Measurements from ENCODE around the gene REEP5. TPM values are rescaled to one million over a fixed set of nuclear protein-coding genes. Genes with fewer than 3 reads are reported as not detected.
A peak's percentile ranks its signal among the peaks of the same experiment; 100 is the strongest.

Gene REEP5
- total and polyA plus RNA-seq, 2 donors from 2014 or later: 132 to 157 TPM

GRCh38 chr5:112863549-112863948 lies 58.5 kb downstream of the REEP5 start:
- FAIRE-seq (no peak), DNase-seq (no peak)
- peaks cover 0 to 8% (median 6%) of the 10 kb centered on the region in 3 donors for H3K4me1 ChIP-seq (ENCODE audit: control insufficient read depth in 2 of 3, insufficient read depth in 2 of 3, low read depth in 1 of 3, low read length in 3 of 3)
- H3K9ac ChIP-seq (ENCODE audit: low read length in 3 of 3): no peak overlapping the region
- peaks cover 3 to 19% (median 14%) of the 10 kb centered on the region in 3 donors for H3K36me3 ChIP-seq (ENCODE audit: control insufficient read depth in 2 of 3, insufficient read depth in 3 of 3, low read length in 3 of 3)
- H3K27me3 ChIP-seq (ENCODE audit: control insufficient read depth, insufficient read depth, low read length): no peaks in the 10 kb centered on the region
- no peak overlapping the region for H3K27ac ChIP-seq (ENCODE audit: low read depth in 2 of 2, low read length in 2 of 2)
- no peak for TF ChIP-seq CTCF (IDR thresholded peaks at IDR 0.05; ENCODE audit: borderline replicate concordance, extremely low read depth, insufficient read depth)
- H3K4me3 ChIP-seq (ENCODE audit: low read length in 3 of 3): no peak overlapping the region
- no peaks in the 10 kb centered on the region for H3K9me3 ChIP-seq (ENCODE audit: control insufficient read depth in 2 of 3, insufficient read depth in 1 of 3, low read length in 3 of 3)
- intact Hi-C loops (cut with DNase I): no loop called here

DNA sequence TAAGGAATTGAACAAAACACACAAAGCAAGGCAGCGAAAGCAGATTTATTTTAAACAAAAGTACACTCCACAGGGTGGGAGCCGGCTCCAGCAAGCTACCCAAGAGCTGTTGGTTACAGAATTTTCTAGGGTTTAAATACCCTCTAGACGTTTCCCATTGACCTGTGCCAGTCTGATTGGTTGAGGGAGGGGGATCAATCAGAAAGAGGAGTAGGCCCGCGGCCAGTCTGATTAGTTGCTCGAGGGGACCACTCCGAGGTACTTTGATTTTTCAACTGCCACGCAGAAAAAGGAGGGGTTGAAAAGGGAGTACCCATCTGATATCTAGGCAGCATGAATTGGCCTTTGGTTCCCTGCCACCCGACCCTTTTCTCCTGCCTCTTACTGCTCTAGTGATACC lies 59.9 kb downstream of the REEP5 start:
- Histone ChIP-seq H3K9ac (ENCODE audit: low read length in 3 of 3) (peak overlapping the region; percentile 34 to 87 (median 81)), H3K36me3 (ENCODE audit: control insufficient read depth in 2 of 3, insufficient read depth in 3 of 3, low read length in 3 of 3) (peaks cover 3 to 14% (median 8%) of the 10 kb centered on the region in 3 donors), H3K4me3 (ENCODE audit: low read length in 3 of 3) (peak overlapping the region; percentile 83 to 96 (median 87)), H3K9me3 (ENCODE audit: control insufficient read depth in 2 of 3, insufficient read depth in 1 of 3, low read length in 3 of 3) (no peaks in the 10 kb centered on the region), H3K27ac (ENCODE audit: low read depth in 2 of 2, low read length in 2 of 2) (no peak overlapping the region), H3K4me1 (ENCODE audit: control insufficient read depth in 2 of 3, insufficient read depth in 2 of 3, low read depth in 1 of 3, low read length in 3 of 3) (peaks cover 0 to 8% (median 6%) of the 10 kb centered on the region in 3 donors), H3K27me3 (ENCODE audit: control insufficient read depth, insufficient read depth, low read length) (no peaks in the 10 kb centered on the region)
- DNase-seq: peak in 1 of 5 donors; percentile 13
- no peak for TF ChIP-seq CTCF (IDR thresholded peaks at IDR 0.05; ENCODE audit: borderline replicate concordance, extremely low read depth, insufficient read depth)
- no peak for FAIRE-seq
- intact Hi-C loops (cut with DNase I): no loop called here

- H3K9ac ChIP-seq (ENCODE audit: low read length in 3 of 3): peak overlapping the region; percentile 81 to 87 (median 86)
- peaks cover under 1 to 10% (median 8%) of the 10 kb centered on the region in 3 donors for H3K36me3 ChIP-seq (ENCODE audit: control insufficient read depth in 2 of 3, insufficient read depth in 3 of 3, low read length in 3 of 3)
- DNase-seq (no peak), FAIRE-seq (no peak)
- TF ChIP-seq CTCF (IDR thresholded peaks at IDR 0.05; ENCODE audit: borderline replicate concordance, extremely low read depth, insufficient read depth): no peak
- peaks cover 0 to 8% (median 6%) of the 10 kb centered on the region in 3 donors for H3K4me1 ChIP-seq (ENCODE audit: control insufficient read depth in 2 of 3, insufficient read depth in 2 of 3, low read depth in 1 of 3, low read length in 3 of 3)
- peak overlapping the region; percentile 83 to 96 (median 87) for H3K4me3 ChIP-seq (ENCODE audit: low read length in 3 of 3)
- H3K27me3 ChIP-seq (ENCODE audit: control insufficient read depth, insufficient read depth, low read length): no peaks in the 10 kb centered on the region
- H3K9me3 ChIP-seq (ENCODE audit: control insufficient read depth in 2 of 3, insufficient read depth in 1 of 3, low read length in 3 of 3): no peaks in the 10 kb centered on the region
- H3K27ac ChIP-seq (ENCODE audit: low read depth in 2 of 2, low read length in 2 of 2): peak overlapping the region; percentile 48 to 64
- intact Hi-C loops (cut with DNase I): no loop called here
Measured at GRCh38 chr5:112861638-112861985, 60.4 kb downstream of the REEP5 start.
